NT2/D1 (cell line): ENCODE results near the gene GAGE12F.

ENCODE experiments used
- DNase-seq: peaks from one replicate; pipeline ENCODE4 v3.0.0-alpha.2; 2011; ENCODE audit warnings: low read depth, low spot score
- H3K27me3 ChIP-seq: 2 replicates; pipeline ENCODE4 v1.6.0; 2011; ENCODE audit warnings: mild to moderate bottlenecking; ENCODE audit not compliant: insufficient read length, insufficient read depth
- H3K36me3 ChIP-seq: 2 replicates; pipeline ENCODE4 v1.6.1; 2011; ENCODE audit warnings: mild to moderate bottlenecking, low read length, mixed read lengths; ENCODE audit not compliant: insufficient read depth, insufficient read length
- H3K4me1 ChIP-seq: 2 replicates; pipeline ENCODE4 v1.5.1; 2011; ENCODE audit not compliant: insufficient read depth, insufficient read length
- H3K4me3 ChIP-seq: 2 replicates; pipeline ENCODE4 v1.5.1; 2011; ENCODE audit warnings: low read depth; ENCODE audit not compliant: insufficient read length
- H3K9ac ChIP-seq: 2 replicates; pipeline ENCODE4 v1.6.0; 2011; ENCODE audit warnings: low read depth; ENCODE audit not compliant: insufficient read length
- H3K9me3 ChIP-seq: 2 replicates; pipeline ENCODE4 v1.5.1; 2011; ENCODE audit warnings: mild to moderate bottlenecking, low read length; ENCODE audit not compliant: insufficient read depth
- SUZ12 ChIP-seq: IDR thresholded peaks from 2 replicates; pipeline ENCODE4 v1.6.1; 2011; ENCODE audit not compliant: insufficient read length, insufficient read depth; ENCODE audit errors: extremely low read depth
- YY1 ChIP-seq: IDR thresholded peaks from 2 replicates; pipeline ENCODE4 v1.6.1; 2011; ENCODE audit not compliant: insufficient read length, insufficient read depth
- ZNF274 ChIP-seq: IDR thresholded peaks from 2 replicates; pipeline ENCODE4 v1.6.1; 2011; ENCODE audit warnings: mild to moderate bottlenecking, low read depth, low read length

Gene GAGE12F

DNA sequence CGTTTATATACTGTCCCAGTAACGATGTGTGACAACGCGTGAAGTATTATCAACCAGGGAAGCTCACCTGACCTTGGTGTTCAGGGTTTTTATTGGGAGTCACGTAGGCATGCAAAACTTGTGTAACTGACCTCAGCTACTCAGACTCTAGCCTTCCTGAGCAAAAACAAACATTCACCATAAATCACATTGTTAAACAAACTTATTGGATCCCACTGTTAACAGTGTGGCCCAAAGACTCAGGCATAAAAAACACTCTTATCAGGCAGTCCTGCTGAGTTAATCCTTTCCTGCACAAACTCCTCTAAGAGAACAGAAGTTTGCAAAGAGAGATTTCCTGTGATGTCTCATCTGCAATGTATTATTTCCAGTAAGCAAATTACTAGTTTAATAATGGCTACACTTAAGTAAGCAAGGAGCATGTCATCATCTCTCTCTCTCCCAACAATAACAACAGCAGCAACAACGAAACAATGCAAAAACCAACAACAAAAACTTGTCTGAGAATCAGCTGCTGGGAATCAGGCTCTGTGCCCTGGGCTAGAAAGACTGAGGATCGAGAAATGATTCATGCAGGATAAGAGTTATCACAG, 50.2 kb downstream of the GAGE12F start:
- Histone ChIP-seq H3K9ac (no peak overlapping the region), H3K4me3 (no peak overlapping the region), H3K27me3 (no peaks in the 10 kb centered on the region), H3K36me3 (no peaks in the 10 kb centered on the region), H3K9me3 (peaks cover 8% of the 10 kb centered on the region; the same call in 1 of the 2 replicates), H3K4me1 (no peaks in the 10 kb centered on the region)
- no peak for DNase-seq
- TF ChIP-seq ZNF274 (no peak), SUZ12 (no peak), YY1 (no peak)
